ENCODE results near the gene TENT5C. TPM values are rescaled to one million over a fixed set of nuclear protein-coding genes. Genes with fewer than 3 reads are reported as not detected.

TENT5C gene
- total RNA-seq, 1 experiment from 2014 or later, result 1.4 TPM

DNA sequence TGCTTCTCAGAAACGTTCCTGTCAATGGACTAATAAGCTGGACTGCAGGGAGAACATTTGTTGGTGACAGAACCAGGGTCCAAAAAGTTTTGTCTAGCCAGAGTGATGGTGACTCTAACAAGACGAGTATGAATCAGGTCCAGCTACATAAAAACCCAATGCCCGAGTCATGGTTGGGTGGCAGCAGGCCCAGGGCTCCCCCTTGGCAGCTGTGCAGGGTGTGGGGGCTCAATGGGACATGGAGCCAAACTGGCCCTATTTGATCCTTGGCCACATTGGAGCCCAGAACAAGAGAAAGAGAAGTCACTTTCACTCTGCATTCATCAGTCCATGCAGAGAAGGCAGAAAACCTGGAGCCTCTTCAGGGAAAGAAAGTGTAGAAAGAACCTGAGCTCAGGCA is 37.9 kb upstream of the TENT5C start:
- H3K27ac Mint-ChIP-seq, result no peak overlapping the region
- no peaks in the 10 kb centered on the region for H3K9me3 Mint-ChIP-seq
- no peaks in the 10 kb centered on the region for H3K36me3 Mint-ChIP-seq
- ChIA-PET CTCF (interaction anchor here (1.7 kb wide), 1 partner anchor 33 kb away, joined by 8 read pairs; no protein-coding TSS in a partner anchor), POLR2A (interaction anchor here (0.9 kb wide), 1 partner anchor 88 kb away, joined by 3 read pairs; no protein-coding TSS in a partner anchor)
- DNase-seq (ENCODE audit: low spot score) (no peak), ATAC-seq (no peak)
- H3K4me1 Mint-ChIP-seq, result 0 out of 2 replicates have a peak, but pooled peaks cover 3% of the 10 kb centered on the region
- no peaks in the 10 kb centered on the region for H3K27me3 Mint-ChIP-seq (ENCODE audit: low read depth)
- TF ChIP-seq, protein P1, sequence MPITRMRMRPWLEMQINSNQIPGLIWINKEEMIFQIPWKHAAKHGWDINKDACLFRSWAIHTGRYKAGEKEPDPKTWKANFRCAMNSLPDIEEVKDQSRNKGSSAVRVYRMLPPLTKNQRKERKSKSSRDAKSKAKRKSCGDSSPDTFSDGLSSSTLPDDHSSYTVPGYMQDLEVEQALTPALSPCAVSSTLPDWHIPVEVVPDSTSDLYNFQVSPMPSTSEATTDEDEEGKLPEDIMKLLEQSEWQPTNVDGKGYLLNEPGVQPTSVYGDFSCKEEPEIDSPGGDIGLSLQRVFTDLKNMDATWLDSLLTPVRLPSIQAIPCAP (CRISPR knock-in tag; IDR thresholded peaks at IDR 0.05), result no peak
- TF ChIP-seq, protein P2, sequence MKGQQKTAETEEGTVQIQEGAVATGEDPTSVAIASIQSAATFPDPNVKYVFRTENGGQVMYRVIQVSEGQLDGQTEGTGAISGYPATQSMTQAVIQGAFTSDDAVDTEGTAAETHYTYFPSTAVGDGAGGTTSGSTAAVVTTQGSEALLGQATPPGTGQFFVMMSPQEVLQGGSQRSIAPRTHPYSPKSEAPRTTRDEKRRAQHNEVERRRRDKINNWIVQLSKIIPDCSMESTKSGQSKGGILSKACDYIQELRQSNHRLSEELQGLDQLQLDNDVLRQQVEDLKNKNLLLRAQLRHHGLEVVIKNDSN (CRISPR knock-in tag; IDR thresholded peaks at IDR 0.05), result no peak
- TF ChIP-seq KAT7 (CRISPR knock-in tag; IDR thresholded peaks at IDR 0.05; ENCODE audit: borderline replicate concordance) (no peak), ZNF317 (CRISPR knock-in tag; IDR thresholded peaks at IDR 0.05; ENCODE audit: borderline replicate concordance, low read depth) (no peak), NR1H2 (CRISPR knock-in tag; IDR thresholded peaks at IDR 0.05) (no peak), TEAD1 (CRISPR knock-in tag; IDR thresholded peaks at IDR 0.05) (no peak), PRRX2 (CRISPR knock-in tag; IDR thresholded peaks at IDR 0.05) (no peak)
- TF ChIP-seq, protein P3, sequence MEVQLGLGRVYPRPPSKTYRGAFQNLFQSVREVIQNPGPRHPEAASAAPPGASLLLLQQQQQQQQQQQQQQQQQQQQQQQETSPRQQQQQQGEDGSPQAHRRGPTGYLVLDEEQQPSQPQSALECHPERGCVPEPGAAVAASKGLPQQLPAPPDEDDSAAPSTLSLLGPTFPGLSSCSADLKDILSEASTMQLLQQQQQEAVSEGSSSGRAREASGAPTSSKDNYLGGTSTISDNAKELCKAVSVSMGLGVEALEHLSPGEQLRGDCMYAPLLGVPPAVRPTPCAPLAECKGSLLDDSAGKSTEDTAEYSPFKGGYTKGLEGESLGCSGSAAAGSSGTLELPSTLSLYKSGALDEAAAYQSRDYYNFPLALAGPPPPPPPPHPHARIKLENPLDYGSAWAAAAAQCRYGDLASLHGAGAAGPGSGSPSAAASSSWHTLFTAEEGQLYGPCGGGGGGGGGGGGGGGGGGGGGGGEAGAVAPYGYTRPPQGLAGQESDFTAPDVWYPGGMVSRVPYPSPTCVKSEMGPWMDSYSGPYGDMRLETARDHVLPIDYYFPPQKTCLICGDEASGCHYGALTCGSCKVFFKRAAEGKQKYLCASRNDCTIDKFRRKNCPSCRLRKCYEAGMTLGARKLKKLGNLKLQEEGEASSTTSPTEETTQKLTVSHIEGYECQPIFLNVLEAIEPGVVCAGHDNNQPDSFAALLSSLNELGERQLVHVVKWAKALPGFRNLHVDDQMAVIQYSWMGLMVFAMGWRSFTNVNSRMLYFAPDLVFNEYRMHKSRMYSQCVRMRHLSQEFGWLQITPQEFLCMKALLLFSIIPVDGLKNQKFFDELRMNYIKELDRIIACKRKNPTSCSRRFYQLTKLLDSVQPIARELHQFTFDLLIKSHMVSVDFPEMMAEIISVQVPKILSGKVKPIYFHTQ (CRISPR knock-in tag; IDR thresholded peaks at IDR 0.05), result no peak
- TF ChIP-seq, protein P4, sequence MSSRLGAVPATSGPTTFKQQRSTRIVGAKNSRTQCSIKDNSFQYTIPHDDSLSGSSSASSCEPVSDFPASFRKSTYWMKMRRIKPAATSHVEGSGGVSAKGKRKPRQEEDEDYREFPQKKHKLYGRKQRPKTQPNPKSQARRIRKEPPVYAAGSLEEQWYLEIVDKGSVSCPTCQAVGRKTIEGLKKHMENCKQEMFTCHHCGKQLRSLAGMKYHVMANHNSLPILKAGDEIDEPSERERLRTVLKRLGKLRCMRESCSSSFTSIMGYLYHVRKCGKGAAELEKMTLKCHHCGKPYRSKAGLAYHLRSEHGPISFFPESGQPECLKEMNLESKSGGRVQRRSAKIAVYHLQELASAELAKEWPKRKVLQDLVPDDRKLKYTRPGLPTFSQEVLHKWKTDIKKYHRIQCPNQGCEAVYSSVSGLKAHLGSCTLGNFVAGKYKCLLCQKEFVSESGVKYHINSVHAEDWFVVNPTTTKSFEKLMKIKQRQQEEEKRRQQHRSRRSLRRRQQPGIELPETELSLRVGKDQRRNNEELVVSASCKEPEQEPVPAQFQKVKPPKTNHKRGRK (CRISPR knock-in tag; IDR thresholded peaks at IDR 0.05; ENCODE audit: borderline replicate concordance), result no peak
- TF ChIP-seq, protein P5, sequence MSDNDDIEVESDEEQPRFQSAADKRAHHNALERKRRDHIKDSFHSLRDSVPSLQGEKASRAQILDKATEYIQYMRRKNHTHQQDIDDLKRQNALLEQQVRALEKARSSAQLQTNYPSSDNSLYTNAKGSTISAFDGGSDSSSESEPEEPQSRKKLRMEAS (CRISPR knock-in tag; IDR thresholded peaks at IDR 0.05), result no peak
- no peak overlapping the region for H3K4me3 Mint-ChIP-seq

DNA sequence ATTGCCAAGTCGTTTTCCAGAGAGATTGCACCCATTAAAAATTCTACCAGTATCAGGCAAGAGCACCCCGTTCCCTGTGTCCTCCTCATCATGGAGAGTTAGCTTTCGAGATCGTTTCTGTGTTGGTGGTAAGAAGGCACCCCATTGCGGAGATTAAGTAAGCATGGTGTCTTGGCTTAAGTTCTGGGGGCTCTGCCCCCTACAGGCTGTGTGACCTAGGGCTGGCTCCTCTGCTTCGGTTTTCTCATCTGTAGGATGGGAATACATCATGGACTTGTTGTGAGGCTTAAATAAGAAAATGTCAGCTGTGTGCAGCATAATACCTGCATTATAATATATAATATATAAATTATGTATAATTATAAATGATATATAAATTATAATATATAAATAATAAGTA is 36.8 kb upstream of the TENT5C start:
- Mint-ChIP-seq H3K27me3 (ENCODE audit: low read depth) (no peaks in the 10 kb centered on the region), H3K27ac (no peak overlapping the region), H3K36me3 (no peaks in the 10 kb centered on the region), H3K4me3 (no peak overlapping the region), H3K9me3 (no peaks in the 10 kb centered on the region), H3K4me1 (peaks cover 4% of the 10 kb centered on the region)
- ChIA-PET POLR2A (interaction anchor here (0.6 kb wide), 1 partner anchor 105 kb away, joined by 6 read pairs; no protein-coding TSS in a partner anchor), CTCF (interaction anchor here (0.6 to 1.7 kb wide), 2 partner anchors 8 to 34 kb away, joined by 3 to 8 read pairs; no protein-coding TSS in a partner anchor)
- DNase-seq (ENCODE audit: low spot score) (no peak), ATAC-seq (no peak)
- TF ChIP-seq NR2C2 (CRISPR knock-in tag; IDR thresholded peaks at IDR 0.05) (no peak), HMGA2 (CRISPR knock-in tag; IDR thresholded peaks at IDR 0.05) (peak; percentile 32; the same call in 1 of the 2 replicates)

DNA sequence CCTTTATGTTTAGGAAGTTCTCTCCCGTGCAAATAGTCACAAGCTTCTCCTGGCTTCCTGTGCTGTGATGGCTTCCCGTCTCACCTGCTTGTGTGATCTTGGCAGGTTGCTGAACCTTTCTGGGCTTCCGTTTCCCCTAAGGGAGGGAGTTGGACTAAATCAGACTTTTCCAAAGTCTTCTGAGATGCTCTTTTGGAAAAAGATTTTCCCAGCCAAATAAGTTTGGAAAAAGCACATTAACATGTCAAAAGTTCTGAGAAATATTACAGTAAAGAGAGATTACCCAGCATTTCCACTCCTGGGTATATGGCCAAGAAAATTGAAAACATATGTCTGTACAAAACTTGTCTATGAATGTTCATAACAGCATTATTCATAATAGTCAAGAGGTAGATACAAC is 36.0 kb upstream of the TENT5C start:
- no peaks in the 10 kb centered on the region for H3K9me3 Mint-ChIP-seq
- ChIA-PET CTCF (interaction anchor here (1.0 kb wide), 1 partner anchor 184 kb away, joined by 4 read pairs; no protein-coding TSS in a partner anchor), POLR2A (no interaction called here)
- ATAC-seq (no peak), DNase-seq (ENCODE audit: low spot score) (no peak)
- no peaks in the 10 kb centered on the region for H3K36me3 Mint-ChIP-seq
- no peak overlapping the region for H3K27ac Mint-ChIP-seq
- H3K4me1 Mint-ChIP-seq, result peaks cover 10% of the 10 kb centered on the region
- H3K4me3 Mint-ChIP-seq, result no peak overlapping the region
- H3K27me3 Mint-ChIP-seq (ENCODE audit: low read depth), result no peaks in the 10 kb centered on the region
- TF ChIP-seq SP1 (CRISPR knock-in tag; conservative IDR thresholded peaks at IDR 0.05) (no peak), OVOL2 (CRISPR knock-in tag; IDR thresholded peaks at IDR 0.05; ENCODE audit: borderline replicate concordance) (no peak), ZBTB21 (CRISPR knock-in tag; IDR thresholded peaks at IDR 0.05; ENCODE audit: borderline replicate concordance) (no peak), MYBL2 (CRISPR knock-in tag; IDR thresholded peaks at IDR 0.05) (no peak), ZNF317 (CRISPR knock-in tag; IDR thresholded peaks at IDR 0.05; ENCODE audit: borderline replicate concordance, low read depth) (no peak), TP53 (CRISPR knock-in tag; IDR thresholded peaks at IDR 0.05) (no peak), NFATC4 (CRISPR knock-in tag; IDR thresholded peaks at IDR 0.05) (no peak), ZNF138 (CRISPR knock-in tag; conservative IDR thresholded peaks at IDR 0.05) (no peak), ZNF219 (CRISPR knock-in tag; IDR thresholded peaks at IDR 0.05; ENCODE audit: borderline replicate concordance) (no peak), PRRX2 (CRISPR knock-in tag; IDR thresholded peaks at IDR 0.05) (no peak)
- TF ChIP-seq, protein P6, sequence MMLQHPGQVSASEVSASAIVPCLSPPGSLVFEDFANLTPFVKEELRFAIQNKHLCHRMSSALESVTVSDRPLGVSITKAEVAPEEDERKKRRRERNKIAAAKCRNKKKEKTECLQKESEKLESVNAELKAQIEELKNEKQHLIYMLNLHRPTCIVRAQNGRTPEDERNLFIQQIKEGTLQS (CRISPR knock-in tag; conservative IDR thresholded peaks at IDR 0.05), result no peak
- TF ChIP-seq, protein P4 (CRISPR knock-in tag; IDR thresholded peaks at IDR 0.05; ENCODE audit: borderline replicate concordance), result no peak
- TF ChIP-seq, protein P7, sequence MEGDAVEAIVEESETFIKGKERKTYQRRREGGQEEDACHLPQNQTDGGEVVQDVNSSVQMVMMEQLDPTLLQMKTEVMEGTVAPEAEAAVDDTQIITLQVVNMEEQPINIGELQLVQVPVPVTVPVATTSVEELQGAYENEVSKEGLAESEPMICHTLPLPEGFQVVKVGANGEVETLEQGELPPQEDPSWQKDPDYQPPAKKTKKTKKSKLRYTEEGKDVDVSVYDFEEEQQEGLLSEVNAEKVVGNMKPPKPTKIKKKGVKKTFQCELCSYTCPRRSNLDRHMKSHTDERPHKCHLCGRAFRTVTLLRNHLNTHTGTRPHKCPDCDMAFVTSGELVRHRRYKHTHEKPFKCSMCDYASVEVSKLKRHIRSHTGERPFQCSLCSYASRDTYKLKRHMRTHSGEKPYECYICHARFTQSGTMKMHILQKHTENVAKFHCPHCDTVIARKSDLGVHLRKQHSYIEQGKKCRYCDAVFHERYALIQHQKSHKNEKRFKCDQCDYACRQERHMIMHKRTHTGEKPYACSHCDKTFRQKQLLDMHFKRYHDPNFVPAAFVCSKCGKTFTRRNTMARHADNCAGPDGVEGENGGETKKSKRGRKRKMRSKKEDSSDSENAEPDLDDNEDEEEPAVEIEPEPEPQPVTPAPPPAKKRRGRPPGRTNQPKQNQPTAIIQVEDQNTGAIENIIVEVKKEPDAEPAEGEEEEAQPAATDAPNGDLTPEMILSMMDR (IDR thresholded peaks at IDR 0.05), result no peak
